GM21619 (cell line): ENCODE data around the gene CLEC4G.
"Not testable (repeated sequence)": the region's sequence is repeated elsewhere in the genome, so short reads cannot be mapped to it uniquely, and the experiment has no call there.

Experiments
- ATAC-seq: cut with Tn5 transposase; IDR thresholded peaks from one replicate; pipeline ENCODE4 v1.9.1; 2021; ENCODE audit not compliant: unreplicated experiment

Gene CLEC4G

GRCh38 chr19:7746903-7747884 lies 15.3 kb upstream of the CLEC4G start, which contains the start of gene CD209:
Gene CD209, minus strand, starts transcription at chr19:7747534. Its CDS starts 23 bp downstream, at chr19:7747511.
- ATAC-seq = no peak

DNA sequence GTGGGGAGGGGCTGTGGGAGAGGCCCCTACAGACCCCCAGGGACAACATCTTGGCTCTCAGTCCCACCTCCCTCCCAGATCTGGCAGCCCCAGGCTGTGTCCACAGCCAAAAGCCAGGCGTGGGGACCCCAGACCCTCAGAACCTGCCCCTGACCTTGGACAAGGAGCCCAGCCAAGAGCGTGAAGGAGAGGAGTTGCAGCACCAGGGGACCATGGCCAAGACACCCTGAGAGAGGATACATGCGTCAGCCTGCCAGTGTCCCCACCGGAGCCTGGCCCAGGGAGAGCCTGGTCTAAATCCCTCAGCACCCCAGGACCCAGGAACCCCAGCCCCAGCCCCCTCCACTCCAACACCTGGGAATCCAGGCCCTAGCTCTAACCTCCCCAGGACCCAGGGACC lies 14.4 kb upstream of the CLEC4G start:
- ATAC-seq = not testable (repeated sequence)

DNA sequence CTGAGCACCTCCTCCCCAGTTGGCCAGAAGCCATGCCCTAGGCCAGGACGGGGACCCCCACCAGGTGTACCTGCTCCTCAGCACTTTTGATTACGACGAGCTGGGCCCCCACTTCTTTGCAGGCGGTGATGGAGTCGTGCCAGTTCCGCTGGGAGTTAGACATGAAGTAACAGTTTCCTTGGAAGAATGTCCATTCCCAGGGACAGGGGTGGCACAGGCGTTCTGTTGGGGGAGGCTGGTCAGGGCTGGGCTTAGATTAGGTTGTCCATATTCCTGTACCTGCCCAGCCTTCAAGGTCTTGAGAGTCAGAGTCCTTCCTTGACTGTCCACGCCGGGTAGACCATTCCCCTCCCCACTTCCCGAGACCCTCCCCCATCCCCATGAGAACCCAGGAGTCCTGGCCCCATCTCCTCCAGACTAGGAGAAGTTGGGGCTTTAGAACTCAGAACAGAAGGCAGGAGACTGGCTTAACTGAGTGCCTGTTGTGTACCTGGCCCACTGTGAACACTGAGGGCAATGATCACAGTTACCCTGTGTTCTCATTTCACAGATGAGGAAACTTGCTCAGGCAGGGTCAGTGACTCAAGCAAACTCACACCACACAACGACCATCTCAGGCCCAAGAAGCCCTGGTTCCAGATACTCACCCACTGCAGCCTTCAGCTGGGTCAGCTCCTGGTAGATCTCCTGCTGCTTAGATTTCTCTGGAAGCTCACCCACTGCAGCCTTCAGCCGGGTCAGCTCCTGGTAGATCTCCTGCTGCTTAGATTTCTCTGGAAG lies 13.2 kb upstream of the CLEC4G start:
- ATAC-seq = no peak

- ATAC-seq = no peak
These were observed 12.4 kb upstream of the CLEC4G start for GRCh38 chr19:7744199-7744786.

- ATAC-seq = no peak
These were observed 11.5 kb upstream of the CLEC4G start for GRCh38 chr19:7743425-7743841.

GRCh38 chr19:7742991-7743390 lies 11.1 kb upstream of the CLEC4G start:
- ATAC-seq = no peak

GRCh38 chr19:7742575-7742974 lies 10.7 kb upstream of the CLEC4G start:
- no peak for ATAC-seq

GRCh38 chr19:7740682-7741054 lies 8.8 kb upstream of the CLEC4G start:
- no peak for ATAC-seq

GRCh38 chr19:7739801-7740681 lies 8.1 kb upstream of the CLEC4G start:
- no peak for ATAC-seq

- ATAC-seq = no peak
These were observed 7.4 kb upstream of the CLEC4G start for GRCh38 chr19:7739211-7739755.

DNA sequence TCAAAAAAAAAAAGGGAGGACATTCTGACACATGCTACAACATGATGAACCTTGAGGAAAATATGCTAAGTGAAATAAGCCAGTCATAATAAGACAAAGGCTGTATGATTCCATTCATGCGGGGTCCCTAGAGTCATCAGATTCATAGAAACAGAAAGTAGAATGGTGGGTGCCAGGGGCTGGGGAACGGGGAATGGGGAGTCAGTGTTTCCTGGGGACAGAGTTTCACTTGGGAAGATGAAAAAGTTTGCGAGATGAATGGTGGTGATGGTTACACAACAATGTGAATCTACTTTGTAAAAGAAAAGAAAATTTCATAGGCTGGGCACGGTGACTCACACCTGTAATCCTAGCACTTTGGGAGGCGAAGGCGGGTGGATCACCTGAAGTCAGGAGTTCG lies 6.1 kb upstream of the CLEC4G start:
- ATAC-seq = no peak

- no peak for ATAC-seq
These were observed 5.3 kb upstream of the CLEC4G start for GRCh38 chr19:7737215-7737614.

DNA sequence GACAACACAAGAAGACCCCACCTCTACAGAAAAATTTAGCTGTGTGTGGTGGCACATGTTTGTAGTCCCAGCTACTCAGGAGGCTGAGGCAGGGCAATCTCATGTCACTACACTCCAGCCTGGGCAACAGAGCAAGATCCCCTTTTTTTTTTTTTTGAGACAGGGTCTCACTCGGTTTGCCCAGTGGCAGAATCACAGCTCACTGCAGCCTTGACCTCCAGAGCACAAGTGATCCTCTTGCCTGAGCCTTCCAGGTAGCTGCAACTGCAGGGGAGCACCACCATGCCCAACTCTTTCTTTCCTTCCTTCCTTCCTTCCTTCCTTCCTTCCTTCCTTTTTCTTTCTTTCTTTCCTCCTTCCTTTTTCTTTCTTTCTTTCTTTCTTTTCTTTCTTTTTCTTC lies 4.2 kb upstream of the CLEC4G start:
- no peak for ATAC-seq

DNA sequence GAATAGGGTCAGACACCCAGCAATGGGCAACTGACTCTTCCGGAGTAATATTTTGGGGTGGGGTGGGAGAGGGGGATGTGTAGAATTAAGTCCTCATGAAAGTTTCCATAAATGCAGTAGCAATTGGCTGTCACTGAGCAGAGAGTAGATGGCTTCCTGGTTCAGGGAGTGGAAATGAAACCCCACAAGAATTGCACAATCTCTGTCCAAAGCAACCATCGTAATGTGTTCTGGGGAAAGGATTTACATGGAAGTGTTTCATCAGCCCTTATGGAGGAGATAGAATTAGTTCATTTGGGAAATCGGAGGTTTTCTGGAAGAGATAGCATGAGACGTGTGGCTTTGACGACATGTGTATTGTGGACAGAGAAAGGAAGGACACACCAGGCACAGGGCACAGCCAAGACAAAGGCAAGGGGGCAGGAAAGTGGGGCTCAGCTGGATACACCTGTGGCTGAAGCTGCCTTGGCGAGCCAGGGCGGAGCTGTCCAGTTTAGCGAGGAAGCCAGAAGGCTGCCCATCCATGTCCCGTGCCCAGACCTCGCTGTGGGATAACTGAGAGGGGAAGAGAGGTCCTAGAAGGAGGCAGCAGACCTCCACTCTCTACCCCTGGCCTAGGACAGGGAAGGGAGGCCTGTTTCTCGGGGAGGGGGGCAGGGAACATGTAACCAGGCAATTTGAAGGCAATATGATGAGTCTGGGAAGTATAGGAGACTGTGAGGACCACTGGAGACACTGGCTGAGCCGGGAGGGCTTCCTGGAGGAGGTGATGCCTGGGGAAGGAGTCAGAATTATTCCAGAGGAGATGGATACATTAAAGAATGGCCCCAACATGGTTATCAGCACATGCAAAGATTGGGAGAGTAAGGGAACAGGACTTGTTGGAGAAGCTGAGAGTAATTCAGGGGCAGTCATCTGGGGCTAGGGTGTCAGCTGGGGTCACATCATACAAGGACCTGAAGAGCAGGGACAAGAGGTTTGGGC lies 2.6 kb upstream of the CLEC4G start:
- ATAC-seq = no peak

- ATAC-seq = no peak
These were observed 1.5 kb upstream of the CLEC4G start for GRCh38 chr19:7733376-7733775.

GRCh38 chr19:7731615-7732014 lies 295 bp downstream of the CLEC4G start:
- no peak for ATAC-seq

- no peak for ATAC-seq
These were observed 703 bp downstream of the CLEC4G start for GRCh38 chr19:7731218-7731595.

GRCh38 chr19:7730286-7731217 lies 1.4 kb downstream of the CLEC4G start:
- ATAC-seq = no peak
